GM12878 (cell line): ENCODE data around the gene FADD. TPM values are rescaled to one million over a fixed set of nuclear protein-coding genes. Genes with fewer than 3 reads are reported as not detected.

Experiments
- ATAC-seq: fragments of 200-7000 bp; cut with Tn5 transposase; 3 replicates; pipeline ENCODE4 v1.9.1; 2020; ENCODE audit warnings: mild to moderate bottlenecking, moderate library complexity
- BruUV-seq: library from RNA; stranded (reverse); fragments of 400-500 nt; replicated peaks from 2 replicates; lab custom pipeline; 2021; lab: Mats Ljungman, UMichigan
- CTCF ChIA-PET: fragments of 300-600 bp; sonication (Branson Sonifier 250); formaldehyde crosslinking; extraction: SDS; loops from one replicate; lab custom pipeline; 2021; ENCODE audit warnings: inconsistent platforms; lab: Yijun Ruan, JAX
- POLR2A ChIA-PET: fragments of 350-600 bp; formaldehyde crosslinking; extraction: SDS; loops from one replicate; lab custom pipeline; 2021; ENCODE audit warnings: inconsistent platforms; lab: Charles Lee
- RAD21 ChIA-PET: fragments of 300-600 bp; sonication (Branson Sonifier 250); formaldehyde crosslinking; loops from one replicate; lab custom pipeline; 2023; ENCODE audit warnings: antibody characterized with exemption; ENCODE audit not compliant: unreplicated experiment; lab: Charles Lee
- SMC1A ChIA-PET: fragments of 300-600 bp; sonication (Branson Sonifier 250); formaldehyde crosslinking; loops from one replicate; lab custom pipeline; 2023; ENCODE audit not compliant: unreplicated experiment, uncharacterized antibody; lab: Charles Lee
- DNase-seq: peaks from one replicate; pipeline ENCODE4 v3.0.0-alpha.2; 2011; ENCODE audit warnings: low read depth, low spot score
- FAIRE-seq: peaks from 3 replicates; lab custom pipeline; 2011; peaks lifted over from hg19 to GRCh38; lab: Jason Lieb, UNC
- H2AFZ ChIP-seq: 2 replicates; pipeline ENCODE4 v1.6.0; 2011; ENCODE audit warnings: low read depth, low read length, control low read depth; ENCODE audit not compliant: control insufficient read depth
- H3K27ac ChIP-seq: 2 replicates; pipeline ENCODE4 v1.5.1; 2011; ENCODE audit warnings: control low read depth; ENCODE audit not compliant: control insufficient read depth, insufficient read depth
- H3K27me3 ChIP-seq, 2 experiments: replicated peaks in 1 of 2; 2 replicates each; pipeline versions ENCODE4 v1.6.0 to v1.6.1; 2011; ENCODE audit warnings: low read length in 1 of 2; ENCODE audit not compliant: control insufficient read depth in 2 of 2, insufficient read depth in 2 of 2
- H3K36me3 ChIP-seq, 2 experiments: 2 replicates each; pipeline ENCODE4 v1.5.1; 2011; ENCODE audit warnings: low read length in 1 of 2; ENCODE audit not compliant: control insufficient read depth in 2 of 2, insufficient read depth in 2 of 2
- H3K4me1 ChIP-seq: 2 replicates; pipeline ENCODE4 v1.6.1; 2011; ENCODE audit warnings: mild to moderate bottlenecking, low read length, moderate library complexity, mixed read lengths; ENCODE audit not compliant: control insufficient read depth, insufficient read depth
- H3K4me2 ChIP-seq: 2 replicates; pipeline ENCODE4 v1.6.0; 2011; ENCODE audit warnings: control low read depth; ENCODE audit not compliant: control insufficient read depth, insufficient read depth
- H3K4me3 ChIP-seq: fragments of 200-600 bp; sonication (generic); 2 replicates; pipeline ENCODE4 v1.5.1; 2016
- H3K79me2 ChIP-seq: 2 replicates; pipeline ENCODE4 v1.6.0; 2011; ENCODE audit warnings: low read length; ENCODE audit not compliant: control insufficient read depth, insufficient read depth
- H3K9ac ChIP-seq: 2 replicates; pipeline ENCODE4 v1.8.0; 2011; ENCODE audit warnings: low read length, control low read depth, mixed read lengths; ENCODE audit not compliant: control insufficient read depth, insufficient read depth
- H3K9me3 ChIP-seq: replicated peaks from 3 replicates; pipeline ENCODE4 v1.5.1; 2011; ENCODE audit warnings: mild to moderate bottlenecking, low read length; ENCODE audit not compliant: control insufficient read depth, insufficient read depth
- H4K20me1 ChIP-seq: 2 replicates; pipeline ENCODE4 v1.6.0; 2011; ENCODE audit not compliant: control insufficient read depth, insufficient read depth
- BACH1 ChIP-seq: fragments of 450-650 bp; IDR thresholded peaks from 2 replicates; pipeline ENCODE4 v1.6.1; 2017; ENCODE audit warnings: mild to moderate bottlenecking, borderline replicate concordance
- CBX5 ChIP-seq: sonication (generic); IDR thresholded peaks from 2 replicates; pipeline ENCODE4 v1.6.1; 2016; ENCODE audit warnings: low read depth, moderate library complexity, mild to moderate bottlenecking, inconsistent platforms
- CEBPB ChIP-seq, 2 experiments: fragments of 150-350 bp in 1 of 2; IDR thresholded peaks; 2 replicates each; pipeline ENCODE4 v1.6.1; 2012 to 2014; ENCODE audit warnings: low read depth in 2 of 2, low read length in 2 of 2, borderline replicate concordance in 1 of 2, inconsistent platforms in 1 of 2
- E2F4 ChIP-seq: IDR thresholded peaks from 2 replicates; pipeline ENCODE4 v1.6.1; 2012; ENCODE audit warnings: low read depth, low read length, improper control_type of control experiment
- ESRRA ChIP-seq: IDR thresholded peaks from 2 replicates; pipeline ENCODE4 v1.6.1; 2012; ENCODE audit warnings: mild to moderate bottlenecking, low read length, improper control_type of control experiment
- JUND ChIP-seq: IDR thresholded peaks from 2 replicates; pipeline ENCODE4 v1.6.1; 2012; ENCODE audit warnings: low read depth, mild to moderate bottlenecking, low read length, improper control_type of control experiment, moderate library complexity
- KDM1A ChIP-seq: fragments of 200-600 bp; sonication (generic); IDR thresholded peaks from 2 replicates; pipeline ENCODE4 v1.6.1; 2016; ENCODE audit warnings: borderline replicate concordance
- KLF5 ChIP-seq: fragments of 450-650 bp; IDR thresholded peaks from 2 replicates; pipeline ENCODE4 v1.6.1; 2014; ENCODE audit warnings: mild to moderate bottlenecking; ENCODE audit not compliant: partially characterized antibody
- MYC ChIP-seq: IDR thresholded peaks from 2 replicates; pipeline ENCODE4 v1.6.1; 2011; ENCODE audit warnings: mild to moderate bottlenecking, low read length, moderate library complexity, inconsistent platforms; ENCODE audit not compliant: insufficient read depth, insufficient replicate concordance, insufficient read length, severe bottlenecking
- NRF1 ChIP-seq: conservative IDR thresholded peaks from 2 replicates; pipeline ENCODE4 v1.6.1; 2011; ENCODE audit warnings: mild to moderate bottlenecking, low read depth, low read length, improper control_type of control experiment
- PAX5 ChIP-seq: IDR thresholded peaks from 2 replicates; pipeline ENCODE4 v1.6.1; 2011; ENCODE audit warnings: low read depth, low read length, borderline replicate concordance
- RB1 ChIP-seq: fragments of 450-650 bp; formaldehyde crosslinking; IDR thresholded peaks from 2 replicates; pipeline ENCODE4 v1.6.1; 2017; ENCODE audit warnings: mild to moderate bottlenecking, borderline replicate concordance
- ZNF384 ChIP-seq: IDR thresholded peaks from 2 replicates; pipeline ENCODE4 v1.6.1; 2012; ENCODE audit warnings: low read depth, mild to moderate bottlenecking, low read length, improper control_type of control experiment, borderline replicate concordance
- ZSCAN29 ChIP-seq: fragments of 450-650 bp; IDR thresholded peaks from 2 replicates; pipeline ENCODE4 v1.6.1; 2017; ENCODE audit warnings: mild to moderate bottlenecking, moderate library complexity
- WGBS: methylation state at CpG from one replicate; pipeline ENCODE4 v1.1.6; 2016; ENCODE audit warnings: low lambda C conversion rate; ENCODE audit not compliant: insufficient replicate concordance, insufficient coverage; ENCODE audit errors: missing lambda C conversion rate; 5-methylcytosine and 5-hydroxymethylcytosine counted together
- in situ Hi-C: fragments of 300-500 bp; cut with MboI; formaldehyde crosslinking; loops from 9 replicates; pipeline ENCODE4 v1.14.3; 2018; ENCODE audit warnings: mixed read lengths
- intact Hi-C: fragments of 100-400 bp; cut with micrococcal nuclease; formaldehyde crosslinking; loops from one replicate; pipeline ENCODE4 v1.14.2; 2022; ENCODE audit not compliant: unreplicated experiment
- polyA plus RNA-seq, 11 experiments: library from polyadenylated mRNA; depleted of rRNA in 4 of 11; unstranded in 6 of 11; stranded (reverse) in 5 of 11; fragments of >200 nt; fragmentation: Nextera tagmentation in 4 of 11; fragmentation: Illumina TruSeq in 1 of 11; extraction: Ambion mirVana in 4 of 11; extraction: Trizol in 1 of 11; gene quantifications; 1 replicate in 1 of 11; 2 replicates in 10 of 11; pipeline versions ENCODE4 v1.2.1 to v1.2.3, GENCODE V29; 2011 to 2016; ENCODE audit warnings: inconsistent platforms in 2 of 11, missing spikeins in 2 of 11, low read depth in 1 of 11
- total RNA-seq, 4 experiments: library from RNA; depleted of rRNA in 3 of 4; stranded (reverse); fragments of >200 nt in 3 of 4; fragmentation: Illumina TruSeq in 1 of 4; extraction: Trizol in 1 of 4; gene quantifications; 2 replicates each; pipeline versions ENCODE4 v1.2.1 to v1.2.3, GENCODE V29; 2013 to 2021

FADD gene
- total and polyA plus RNA-seq, 10 of the 15 experiments (the other 5 are each of a cell fraction or from before 2014, with no cell fraction given) = 0.32 to 38.7 (median 21.8) TPM

- ATAC-seq (no peak), DNase-seq (no peak)
- Histone ChIP-seq H3K36me3 (no peaks in the 10 kb centered on the region), H2AFZ (no peak overlapping the region), H3K27ac (no peak overlapping the region), H3K4me1 (no peaks in the 10 kb centered on the region)
- ChIA-PET SMC1A (no interaction called here), CTCF (no interaction called here)
- TF ChIP-seq JUND = no peak
- TF ChIP-seq RB1 = no peak
- TF ChIP-seq E2F4 = no peak
- TF ChIP-seq ESRRA = no peak
- TF ChIP-seq MYC = no peak
- no peak for TF ChIP-seq ZNF384
- no peak for TF ChIP-seq CEBPB (IDR thresholded peaks at IDR 0.05; ENCODE audit: borderline replicate concordance in 1 of 2, low read depth in 2 of 2, low read length in 2 of 2)
- TF ChIP-seq PAX5 = no peak
- TF ChIP-seq CBX5 = no peak
- TF ChIP-seq ZSCAN29 = no peak
- TF ChIP-seq KDM1A = no peak
- TF ChIP-seq BACH1 = no peak
- TF ChIP-seq NRF1 = no peak
- TF ChIP-seq KLF5 = no peak
- TF ChIP-seq, all 136 proteins: peak for 0
- Histone ChIP-seq H4K20me1 (no peaks in the 10 kb centered on the region), H3K27me3 (no peaks in the 10 kb centered on the region; a peak in 1 of 4 replicates), H3K9me3 (no peaks in the 10 kb centered on the region), H3K79me2 (no peaks in the 10 kb centered on the region), H3K4me2 (no peak overlapping the region), H3K9ac (no peak overlapping the region), H3K4me3 (no peak overlapping the region)
- no peak for FAIRE-seq
- no TSS peak for BruUV-seq
- ChIA-PET RAD21 (no interaction called here), POLR2A (no interaction called here)
- 43% methylated on average over 9 of the region's 9 CpGs for whole genome bisulfite sequencing
- in situ Hi-C loops = no loop called here
- intact Hi-C loops = no loop called here
Measured at GRCh38 chr11:70167120-70167519, 36.0 kb upstream of the FADD start.
